Muscle layer of duodenum (tissue), 2 donors: Measurements from ENCODE around the gene RNF114.

Experiments
- H3K27ac ChIP-seq: one replicate; pipeline ENCODE4 v1.7.0; 2013; ENCODE audit warnings: mild to moderate bottlenecking, low read length
- H3K27me3 ChIP-seq: one replicate; pipeline ENCODE4 v1.7.0; 2013; ENCODE audit warnings: low read depth, mild to moderate bottlenecking, control low read depth, low read length
- H3K36me3 ChIP-seq, 2 donors: one replicate each; pipeline ENCODE4 v1.7.0; 2013; ENCODE audit warnings: low read length in 2 of 2, control low read depth in 1 of 2, mild to moderate bottlenecking in 1 of 2; ENCODE audit not compliant: insufficient read depth in 2 of 2, control insufficient read depth in 1 of 2
- H3K4me1 ChIP-seq, 2 donors: one replicate each; pipeline ENCODE4 v1.7.0; 2013; ENCODE audit warnings: low read length in 2 of 2, mild to moderate bottlenecking in 2 of 2, control low read depth in 1 of 2, moderate library complexity in 1 of 2; ENCODE audit not compliant: insufficient read depth in 2 of 2, control insufficient read depth in 1 of 2
- H3K4me3 ChIP-seq, 2 donors: one replicate each; pipeline ENCODE4 v1.7.0; 2013; ENCODE audit warnings: low read length in 2 of 2, low read depth in 1 of 2, mild to moderate bottlenecking in 1 of 2
- H3K9me3 ChIP-seq, 2 donors: one replicate each; pipeline ENCODE4 v1.7.0; 2013; ENCODE audit warnings: low read length in 2 of 2, control low read depth in 1 of 2, mild to moderate bottlenecking in 1 of 2; ENCODE audit not compliant: control insufficient read depth in 1 of 2
- donor health status: healthy.

Gene RNF114, protein sequence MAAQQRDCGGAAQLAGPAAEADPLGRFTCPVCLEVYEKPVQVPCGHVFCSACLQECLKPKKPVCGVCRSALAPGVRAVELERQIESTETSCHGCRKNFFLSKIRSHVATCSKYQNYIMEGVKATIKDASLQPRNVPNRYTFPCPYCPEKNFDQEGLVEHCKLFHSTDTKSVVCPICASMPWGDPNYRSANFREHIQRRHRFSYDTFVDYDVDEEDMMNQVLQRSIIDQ

DNA sequence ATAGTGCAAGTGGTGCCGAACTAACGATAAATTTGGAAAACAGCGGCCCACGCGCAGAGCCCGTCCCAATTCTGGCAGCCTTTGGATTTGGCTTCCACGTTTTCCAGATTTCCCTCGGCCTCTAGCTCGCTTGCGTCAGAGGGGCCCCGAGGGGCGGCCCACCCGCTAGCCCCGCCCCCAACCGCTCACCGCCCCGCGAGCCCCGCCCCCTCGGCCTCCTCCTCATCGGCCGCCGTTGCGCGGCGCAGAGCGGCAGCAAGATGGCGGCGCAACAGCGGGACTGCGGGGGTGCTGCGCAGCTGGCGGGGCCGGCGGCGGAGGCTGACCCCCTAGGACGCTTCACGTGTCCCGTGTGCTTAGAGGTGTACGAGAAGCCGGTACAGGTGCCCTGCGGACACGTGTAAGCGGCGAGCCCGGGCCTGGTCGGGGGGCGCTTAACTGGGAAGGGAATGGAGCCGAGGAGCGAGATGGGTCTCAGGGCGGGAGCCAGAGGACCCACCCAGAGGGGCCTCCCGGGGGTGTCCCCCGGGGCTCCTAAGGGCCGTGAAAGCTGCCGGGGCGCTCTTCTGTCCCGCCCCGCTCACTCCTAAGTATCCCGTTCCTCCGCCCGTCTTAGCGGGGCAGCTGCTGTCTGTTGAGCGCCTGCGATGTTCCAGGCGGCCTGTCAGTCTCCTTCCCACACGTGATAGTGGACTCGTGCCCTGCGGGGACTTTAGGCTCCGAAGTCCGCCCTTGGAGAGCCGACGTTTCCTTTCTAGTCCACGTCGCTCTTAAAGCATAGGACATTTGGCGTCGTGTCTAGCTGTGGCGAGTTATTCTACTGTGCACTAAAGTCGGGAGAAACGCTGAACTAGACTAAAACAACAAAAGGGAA is at the start of gene RNF114:
Gene RNF114, plus strand, starts transcription at position 245 of the 874 bp plus-strand sequence. Its CDS starts 16 bp downstream, at position 261.
- no peaks in the 10 kb centered on the region for H3K9me3 ChIP-seq
- H3K27ac ChIP-seq, result peak within 1 kb of the TSS; percentile 87
- H3K27me3 ChIP-seq, result no peaks in the 10 kb centered on the region
- H3K36me3 ChIP-seq, result peaks cover 5 to 9% of the 10 kb centered on the region in 2 donors
- peaks cover 18 to 37% of the 10 kb centered on the region in 2 donors for H3K4me1 ChIP-seq
- H3K4me3 ChIP-seq, result peak within 1 kb of the TSS; percentile 82 to 86

DNA sequence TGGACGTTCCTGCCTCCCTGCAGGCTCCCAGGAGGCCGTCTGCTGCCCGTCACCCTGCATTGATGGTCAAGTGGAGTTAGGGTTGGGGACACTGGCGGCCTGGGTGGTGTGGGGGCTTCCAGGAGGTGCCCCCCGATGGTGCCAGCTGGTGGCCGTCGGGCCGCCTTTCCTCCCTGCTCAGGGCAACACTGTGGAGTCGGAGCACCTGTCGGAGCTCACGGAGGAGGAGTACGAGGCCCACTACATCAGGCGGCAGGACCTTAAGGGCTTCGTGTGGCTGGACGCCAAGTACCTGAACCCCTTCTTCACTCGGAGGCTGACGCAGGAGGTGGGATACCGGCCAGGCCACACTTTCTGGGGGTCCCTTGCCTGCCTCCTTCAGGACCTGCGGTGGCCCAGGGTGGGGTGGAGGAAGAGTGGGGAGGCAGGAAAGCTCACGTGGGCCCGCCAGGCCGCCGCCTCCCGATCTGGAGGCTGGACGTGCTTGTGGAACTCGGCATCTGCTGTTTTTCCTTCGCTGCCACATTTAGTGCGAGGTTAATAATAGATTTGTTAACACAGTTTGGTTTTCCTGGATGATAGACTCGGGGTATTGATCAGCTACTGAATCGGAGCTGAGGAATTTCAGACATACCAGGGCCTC is 49.5 kb upstream of the RNF114 start:
- Histone ChIP-seq H3K27ac (peak overlapping the region; percentile 16), H3K9me3 (no peaks in the 10 kb centered on the region), H3K4me1 (peaks cover 0 to 50% of the 10 kb centered on the region in 2 donors), H3K27me3 (no peaks in the 10 kb centered on the region), H3K36me3 (peaks cover 10 to 51% of the 10 kb centered on the region in 2 donors), H3K4me3 (no peak overlapping the region)

DNA sequence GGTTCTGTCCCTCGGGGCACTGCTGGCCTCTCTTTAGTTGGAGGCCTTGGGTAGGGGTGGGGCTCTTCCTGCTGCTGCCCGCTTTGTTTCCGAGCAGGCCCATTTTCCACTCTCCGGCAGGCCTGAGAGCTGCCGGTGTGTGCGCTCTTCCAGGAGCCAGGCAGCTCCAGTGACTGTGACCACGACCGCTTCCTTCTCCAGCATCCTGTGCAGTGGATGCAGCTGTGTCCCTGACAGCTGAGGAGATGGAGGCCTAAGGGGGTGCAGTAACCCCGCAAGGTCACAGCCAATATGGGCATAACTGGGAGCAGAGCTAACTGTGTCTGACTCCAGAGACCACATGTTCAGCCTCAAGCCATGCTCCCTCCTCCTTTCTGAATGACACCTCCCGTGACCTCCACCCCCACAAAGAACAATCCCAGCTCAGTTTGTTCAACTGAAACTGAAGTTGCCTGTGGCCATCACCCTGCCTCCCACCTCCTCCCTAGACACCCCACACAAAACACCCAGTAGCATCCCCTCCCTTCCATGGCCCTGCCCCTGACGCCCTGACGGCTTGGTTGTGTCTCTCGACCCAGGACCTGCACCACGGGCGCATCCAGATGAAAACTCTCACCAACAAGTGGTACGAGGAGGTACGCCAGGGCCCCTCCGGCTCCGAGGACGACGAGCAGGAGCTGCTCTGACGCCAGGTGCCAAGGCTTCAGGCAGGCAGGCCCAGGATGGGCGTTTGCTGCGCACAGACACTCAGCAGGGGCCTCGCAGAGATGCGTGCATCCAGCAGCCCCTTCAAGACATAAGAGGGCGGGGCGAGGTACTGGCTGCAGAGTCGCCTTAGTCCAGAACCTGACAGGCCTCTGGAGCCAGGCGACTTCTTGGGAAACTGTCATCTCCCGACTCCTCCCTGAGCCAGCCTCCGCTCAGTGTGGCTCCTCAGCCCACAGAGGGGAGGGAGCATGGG is 48.7 kb upstream of the RNF114 start:
- Histone ChIP-seq H3K36me3 (peaks cover 10 to 45% of the 10 kb centered on the region in 2 donors), H3K4me1 (peaks cover 0 to 52% of the 10 kb centered on the region in 2 donors), H3K27ac (peak overlapping the region; percentile 16), H3K4me3 (no peak overlapping the region), H3K9me3 (no peaks in the 10 kb centered on the region), H3K27me3 (no peaks in the 10 kb centered on the region)

DNA sequence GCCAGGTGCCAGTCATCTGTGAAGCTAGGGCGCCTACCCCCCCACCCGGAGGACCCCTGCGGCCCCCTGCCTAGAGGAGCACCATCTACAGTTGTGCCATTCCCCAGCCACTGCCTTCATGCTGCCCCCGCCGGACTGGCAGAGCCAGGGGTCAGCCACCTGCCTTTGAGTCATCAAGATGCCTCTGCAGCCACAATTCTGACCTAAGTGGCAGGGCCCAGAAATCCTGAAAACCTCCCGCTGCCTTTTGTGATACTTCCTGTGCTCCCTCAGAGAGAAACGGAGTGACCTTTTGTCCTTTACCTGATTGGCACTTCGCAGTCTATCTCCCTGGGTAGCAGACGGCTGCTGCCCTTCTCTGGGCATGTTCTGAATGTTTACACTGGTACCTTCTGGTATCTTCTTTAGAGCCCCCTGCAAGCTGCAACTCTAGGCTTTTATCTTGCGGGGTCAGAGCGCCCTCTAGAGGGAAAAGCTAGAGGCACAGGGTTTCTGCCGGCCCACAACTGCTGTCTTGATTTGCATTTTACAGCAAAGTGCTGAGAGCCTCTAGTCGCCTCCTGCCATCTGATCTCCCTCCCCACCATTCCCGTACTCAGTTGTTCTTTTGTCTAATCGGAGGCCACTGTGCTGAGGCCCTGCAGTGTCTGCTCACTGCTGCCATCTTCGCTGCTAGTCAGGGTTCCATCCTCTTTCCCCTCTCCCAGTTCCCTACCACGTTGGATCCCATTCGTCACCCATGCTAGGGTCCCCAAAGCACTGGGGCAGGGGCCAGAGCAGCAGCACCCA is 47.8 kb upstream of the RNF114 start:
- H3K27me3 ChIP-seq, result no peaks in the 10 kb centered on the region
- no peak overlapping the region for H3K27ac ChIP-seq
- peaks cover 10 to 41% of the 10 kb centered on the region in 2 donors for H3K36me3 ChIP-seq
- H3K9me3 ChIP-seq, result no peaks in the 10 kb centered on the region
- peaks cover 0 to 56% of the 10 kb centered on the region in 2 donors for H3K4me1 ChIP-seq
- H3K4me3 ChIP-seq, result no peak overlapping the region

DNA sequence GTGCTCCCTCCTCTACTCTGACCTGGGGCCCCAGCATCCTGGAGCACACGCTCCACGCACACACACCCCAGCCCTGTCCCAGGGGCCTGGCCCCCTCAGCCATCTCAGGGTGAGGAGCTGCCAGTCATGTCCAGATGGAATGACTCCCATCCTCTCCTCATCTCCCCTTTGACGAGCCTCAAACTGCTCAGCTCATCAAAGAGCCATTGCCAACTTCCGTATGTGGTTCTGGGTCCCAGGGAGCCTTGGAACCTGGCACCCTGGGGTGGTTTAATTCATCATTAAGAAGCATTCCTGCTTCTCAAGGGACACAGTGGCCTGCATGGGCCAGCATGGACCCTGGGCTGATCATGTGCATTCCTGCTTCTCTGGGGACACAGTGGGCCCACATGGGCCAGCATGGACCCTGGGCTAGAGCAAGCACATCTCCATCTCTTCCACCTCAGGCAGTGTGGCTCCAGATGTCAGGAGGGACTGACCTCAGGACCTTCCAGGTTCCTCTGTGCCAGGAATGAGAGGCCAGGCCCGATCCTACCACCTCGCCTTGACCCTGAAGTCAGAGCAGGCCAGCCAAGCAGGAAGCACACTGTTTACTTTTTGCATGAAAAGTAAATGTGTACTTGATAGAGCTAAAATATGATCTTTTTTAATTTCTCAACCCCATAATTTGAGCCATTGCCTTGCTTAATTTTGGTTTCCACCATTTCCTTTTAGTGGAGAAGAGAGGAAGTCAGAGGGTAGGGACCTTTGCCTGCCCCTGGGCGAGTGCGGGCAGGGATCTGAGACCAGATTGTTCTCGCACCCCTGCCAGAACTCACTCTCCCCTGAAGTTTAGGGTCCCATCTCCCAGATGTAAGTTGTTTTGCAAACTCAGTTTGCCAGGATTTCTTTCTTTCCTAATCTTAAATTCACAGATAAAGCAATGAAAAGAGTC is 46.9 kb upstream of the RNF114 start:
- no peaks in the 10 kb centered on the region for H3K27me3 ChIP-seq
- H3K4me1 ChIP-seq, result peaks cover 5 to 56% of the 10 kb centered on the region in 2 donors
- no peak overlapping the region for H3K4me3 ChIP-seq
- peaks cover 9 to 35% of the 10 kb centered on the region in 2 donors for H3K36me3 ChIP-seq
- H3K9me3 ChIP-seq, result no peaks in the 10 kb centered on the region
- H3K27ac ChIP-seq, result no peak overlapping the region

DNA sequence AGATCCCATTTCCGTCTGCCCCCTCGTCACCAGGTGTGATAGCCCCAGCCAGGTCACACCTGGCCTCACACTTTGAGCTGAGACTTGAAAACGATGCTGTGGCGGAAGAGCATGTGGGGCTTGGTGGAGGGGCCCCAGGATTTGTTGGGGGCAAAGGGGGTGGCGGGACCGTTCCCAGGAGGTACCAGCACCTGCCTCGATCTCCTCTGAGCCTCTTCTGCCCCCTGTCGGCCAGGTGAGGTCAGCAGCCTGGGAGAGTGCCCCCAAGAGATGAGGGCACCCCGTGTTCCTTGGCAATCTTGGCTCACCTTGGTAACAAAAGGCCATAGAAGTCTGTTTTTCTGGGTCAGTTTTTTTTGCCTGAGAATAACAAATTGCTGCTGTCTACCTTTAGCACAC is 46.3 kb upstream of the RNF114 start:
- no peak overlapping the region for H3K27ac ChIP-seq
- no peak overlapping the region for H3K4me3 ChIP-seq
- peaks cover 3 to 28% of the 10 kb centered on the region in 2 donors for H3K36me3 ChIP-seq
- no peaks in the 10 kb centered on the region for H3K27me3 ChIP-seq
- no peaks in the 10 kb centered on the region for H3K9me3 ChIP-seq
- peaks cover 5 to 56% of the 10 kb centered on the region in 2 donors for H3K4me1 ChIP-seq

DNA sequence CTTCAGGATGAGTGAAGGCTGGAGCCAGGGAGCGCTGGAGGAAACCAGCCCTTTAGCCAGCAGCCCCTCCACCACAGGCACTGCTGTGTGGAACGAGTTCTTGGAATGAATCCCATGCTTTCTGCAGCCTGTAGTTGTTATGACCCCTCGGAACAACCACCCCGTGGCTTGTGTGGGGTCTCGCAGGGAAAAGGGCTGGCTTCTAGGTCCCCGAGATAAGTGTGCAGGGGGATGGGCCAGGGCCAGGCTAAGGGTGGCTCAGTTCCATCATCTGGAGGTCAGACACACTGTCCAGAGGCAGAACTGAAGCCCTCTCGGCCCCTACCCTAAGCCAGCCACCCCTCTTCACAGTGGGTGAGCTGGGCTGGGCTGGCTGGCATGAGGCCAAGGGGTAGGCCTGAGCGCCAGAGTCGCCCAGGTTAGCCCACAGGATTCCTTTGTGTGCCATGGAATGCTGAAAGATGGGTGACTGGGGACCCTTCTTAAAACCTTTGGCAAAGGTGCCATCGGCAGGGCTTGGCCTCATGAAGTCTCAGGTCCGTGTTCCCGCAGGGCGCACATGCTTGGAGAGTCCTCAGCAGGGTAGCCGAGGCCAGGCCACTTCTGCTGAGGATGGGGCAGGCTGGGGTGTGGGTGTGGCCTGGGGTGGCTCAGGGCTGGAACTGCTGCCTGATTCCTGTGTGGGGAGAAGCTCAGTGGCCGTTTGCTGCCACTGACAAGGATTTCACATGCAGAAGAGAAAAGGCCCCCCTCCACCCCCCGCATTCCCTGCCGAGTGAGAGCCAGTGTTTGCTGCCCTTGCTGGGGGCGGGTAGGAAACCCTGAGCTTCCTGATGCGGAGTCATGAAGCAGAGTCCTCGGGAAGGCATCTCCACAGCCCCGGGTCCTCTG is 45.5 kb upstream of the RNF114 start:
- peaks cover 5 to 56% of the 10 kb centered on the region in 2 donors for H3K4me1 ChIP-seq
- H3K4me3 ChIP-seq, result no peak overlapping the region
- H3K27me3 ChIP-seq, result no peaks in the 10 kb centered on the region
- H3K27ac ChIP-seq, result no peak overlapping the region
- peaks cover 3 to 22% of the 10 kb centered on the region in 2 donors for H3K36me3 ChIP-seq
- no peaks in the 10 kb centered on the region for H3K9me3 ChIP-seq

DNA sequence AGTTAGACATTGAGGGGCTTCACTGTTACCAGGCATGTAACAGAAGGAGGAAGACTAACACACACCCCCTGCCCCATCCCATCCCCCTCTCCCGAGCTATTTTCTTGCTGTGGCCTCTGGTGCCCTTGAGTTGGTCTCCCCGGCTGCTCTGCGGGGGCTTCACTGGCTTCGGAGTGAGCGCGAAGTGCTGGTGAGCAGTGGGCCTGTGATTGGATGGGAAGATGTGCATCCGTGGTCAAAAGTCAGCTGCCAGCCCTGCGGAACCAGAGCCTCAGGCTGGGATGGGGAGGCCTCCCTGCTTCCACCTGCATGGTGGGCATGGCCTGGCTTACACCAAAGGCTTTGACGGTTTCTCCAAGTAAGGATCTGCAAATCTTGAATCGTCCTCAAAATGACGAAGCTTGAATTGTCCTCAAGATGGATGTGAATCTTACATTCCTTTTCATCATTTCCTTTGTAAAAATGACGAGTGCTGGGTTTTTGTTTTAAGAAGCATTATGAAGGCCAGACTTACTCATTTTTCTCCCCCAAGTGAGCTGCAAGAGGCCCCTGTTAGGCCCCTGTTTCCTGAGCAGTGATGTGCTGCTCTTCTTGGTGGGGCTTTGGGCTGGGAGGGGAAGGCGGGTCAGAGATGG is 44.6 kb upstream of the RNF114 start:
- Histone ChIP-seq H3K36me3 (peaks cover 0 to 13% of the 10 kb centered on the region in 2 donors), H3K27me3 (no peaks in the 10 kb centered on the region), H3K4me3 (no peak overlapping the region), H3K27ac (no peak overlapping the region), H3K4me1 (peaks cover 5 to 54% of the 10 kb centered on the region in 2 donors), H3K9me3 (no peaks in the 10 kb centered on the region)
